ENCODE measurements around the gene KAT6B. TPM values are rescaled to one million over a fixed set of nuclear protein-coding genes. Genes with fewer than 3 reads are reported as not detected.

The KAT6B gene
- total and polyA plus RNA-seq, 8 donors = 27.6 to 48.1 (median 42.3) TPM

GRCh38 chr10:75040576-75040975, 214.2 kb downstream of the KAT6B start:
- intact Hi-C loops (cut with DNase I) = no loop called here
- no peak for TF ChIP-seq CTCF (IDR thresholded peaks at IDR 0.05)
- ATAC-seq (no peak), DNase-seq (no peak)
- Histone ChIP-seq H3K27me3 (peaks cover 0 to 11% of the 10 kb centered on the region in 2 donors), H3K4me1 (no peaks in the 10 kb centered on the region), H3K4me3 (no peak overlapping the region), H3K27ac (no peak overlapping the region), H3K9me3 (no peaks in the 10 kb centered on the region), H3K36me3 (no peaks in the 10 kb centered on the region)

DNA sequence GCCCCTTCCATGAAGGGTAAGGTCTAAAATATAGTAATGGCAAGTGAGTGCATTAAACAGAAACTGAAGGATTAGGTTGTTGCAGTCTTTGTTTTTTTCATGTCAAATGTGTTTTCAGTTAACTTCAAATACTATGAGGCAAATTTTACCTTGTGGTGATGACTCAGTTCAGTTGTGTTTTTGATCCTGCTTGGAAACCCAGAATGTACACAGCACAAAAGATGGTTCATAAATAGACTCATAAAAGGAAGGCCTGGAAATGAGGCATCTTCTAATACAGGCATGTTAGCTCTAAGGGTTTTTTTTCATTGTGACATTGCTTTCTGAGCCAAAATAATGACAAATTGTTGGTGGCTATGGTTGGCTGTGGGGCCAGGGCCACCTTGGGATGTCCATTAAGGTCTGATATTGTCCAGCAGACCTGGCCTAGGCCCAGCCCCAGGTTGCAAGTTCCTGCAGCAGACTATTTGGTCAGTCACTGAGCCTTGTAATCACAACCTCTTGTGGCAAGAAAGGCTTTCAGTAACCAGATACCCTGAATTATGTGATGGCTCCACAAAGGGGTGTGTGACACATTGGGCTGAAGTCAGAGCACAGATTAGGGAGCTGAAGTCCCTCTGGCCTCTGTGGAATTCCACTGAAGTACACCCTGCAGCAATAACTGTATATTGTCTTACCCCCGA, 216.0 kb downstream of the KAT6B start:
- H3K27me3 ChIP-seq = peaks cover 0 to 11% of the 10 kb centered on the region in 2 donors
- H3K36me3 ChIP-seq = no peaks in the 10 kb centered on the region
- ATAC-seq (no peak), DNase-seq (no peak)
- intact Hi-C loops (cut with DNase I) = no loop called here
- H3K4me1 ChIP-seq = no peaks in the 10 kb centered on the region
- no peak overlapping the region for H3K4me3 ChIP-seq
- H3K27ac ChIP-seq = no peak overlapping the region
- no peak for TF ChIP-seq CTCF (IDR thresholded peaks at IDR 0.05)
- no peaks in the 10 kb centered on the region for H3K9me3 ChIP-seq

DNA sequence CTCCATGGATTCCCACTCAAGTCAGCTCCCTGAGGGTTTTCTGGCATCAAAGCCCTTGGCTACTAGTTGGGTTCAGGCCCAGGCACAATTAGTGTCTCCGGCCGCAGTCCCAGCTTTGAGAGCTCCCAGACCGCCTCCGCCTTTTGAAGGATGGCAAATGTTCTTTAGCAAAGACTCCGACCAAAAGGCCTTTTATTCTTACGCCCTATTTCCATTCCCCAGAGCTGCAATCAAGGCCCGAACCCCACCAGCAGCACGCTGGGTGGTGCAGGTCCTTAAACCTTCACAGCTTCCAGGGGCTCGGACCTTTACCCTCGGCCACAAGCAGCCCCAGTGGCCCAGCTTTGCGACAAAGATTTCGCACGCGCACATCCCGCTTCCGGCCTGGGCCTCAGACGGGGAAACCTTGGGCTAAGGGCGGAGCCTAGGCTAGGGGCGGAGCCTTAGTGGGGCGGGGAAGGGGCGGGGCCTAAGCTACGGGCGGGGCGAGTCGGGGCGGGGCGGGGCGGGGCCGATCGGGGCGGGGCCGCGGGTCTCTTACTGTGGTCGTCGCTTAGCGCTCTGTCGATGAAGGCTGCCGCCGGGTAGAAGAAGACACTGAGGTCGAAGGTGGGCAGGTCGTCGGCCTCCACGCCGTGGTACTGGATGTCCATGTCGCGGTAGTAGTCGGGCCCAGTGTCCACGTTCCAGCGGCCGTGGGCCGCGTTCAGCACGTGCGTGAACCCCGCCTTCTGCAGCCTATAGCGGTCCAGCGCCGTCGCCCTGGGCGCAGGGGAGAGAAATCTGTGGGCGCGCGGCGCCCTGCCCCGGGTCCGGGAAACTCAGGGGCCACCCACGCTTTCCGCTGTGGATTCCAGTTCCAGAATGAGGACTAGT, 217.1 kb downstream of the KAT6B start:
- ATAC-seq (peak; percentile 61), DNase-seq (peak in 1 of 4 donors; percentile 84)
- no peak overlapping the region for H3K27ac ChIP-seq
- no peaks in the 10 kb centered on the region for H3K9me3 ChIP-seq
- no peak for TF ChIP-seq CTCF (IDR thresholded peaks at IDR 0.05)
- H3K4me1 ChIP-seq = no peaks in the 10 kb centered on the region
- H3K4me3 ChIP-seq = peak overlapping the region in 1 of 2 donors; percentile 22
- intact Hi-C loops (cut with DNase I) = no loop called here
- no peaks in the 10 kb centered on the region for H3K36me3 ChIP-seq
- peaks cover 0 to 11% of the 10 kb centered on the region in 2 donors for H3K27me3 ChIP-seq

- no peak overlapping the region for H3K27ac ChIP-seq
- H3K9me3 ChIP-seq = no peaks in the 10 kb centered on the region
- peaks cover 0 to 4% of the 10 kb centered on the region in 2 donors for H3K27me3 ChIP-seq
- intact Hi-C loops (cut with DNase I) = no loop called here
- ATAC-seq (peak; percentile 83), DNase-seq (no peak)
- H3K4me1 ChIP-seq = peaks cover 0 to 6% of the 10 kb centered on the region in 2 donors
- TF ChIP-seq CTCF (IDR thresholded peaks at IDR 0.05) = no peak
- H3K36me3 ChIP-seq = no peaks in the 10 kb centered on the region
- H3K4me3 ChIP-seq = no peak overlapping the region
Measured at GRCh38 chr10:75048669-75049098, 222.3 kb downstream of the KAT6B start.

Data from left lung (tissue), 10 donors.